SKM-1 treated with dmso at 0.1 percent for 144 hours (cell line): Measurements from ENCODE around the gene CTU2.

Experiments used
- DNase-seq: peaks from one replicate; lab custom pipeline; 2025; ENCODE audit not compliant: unreplicated experiment; lab: John Stamatoyannopoulos, UW

CTU2 gene

GRCh38 chr16:88713054-88713453 lies 6.8 kb downstream of the CTU2 start:
- no peak for DNase-seq

DNA sequence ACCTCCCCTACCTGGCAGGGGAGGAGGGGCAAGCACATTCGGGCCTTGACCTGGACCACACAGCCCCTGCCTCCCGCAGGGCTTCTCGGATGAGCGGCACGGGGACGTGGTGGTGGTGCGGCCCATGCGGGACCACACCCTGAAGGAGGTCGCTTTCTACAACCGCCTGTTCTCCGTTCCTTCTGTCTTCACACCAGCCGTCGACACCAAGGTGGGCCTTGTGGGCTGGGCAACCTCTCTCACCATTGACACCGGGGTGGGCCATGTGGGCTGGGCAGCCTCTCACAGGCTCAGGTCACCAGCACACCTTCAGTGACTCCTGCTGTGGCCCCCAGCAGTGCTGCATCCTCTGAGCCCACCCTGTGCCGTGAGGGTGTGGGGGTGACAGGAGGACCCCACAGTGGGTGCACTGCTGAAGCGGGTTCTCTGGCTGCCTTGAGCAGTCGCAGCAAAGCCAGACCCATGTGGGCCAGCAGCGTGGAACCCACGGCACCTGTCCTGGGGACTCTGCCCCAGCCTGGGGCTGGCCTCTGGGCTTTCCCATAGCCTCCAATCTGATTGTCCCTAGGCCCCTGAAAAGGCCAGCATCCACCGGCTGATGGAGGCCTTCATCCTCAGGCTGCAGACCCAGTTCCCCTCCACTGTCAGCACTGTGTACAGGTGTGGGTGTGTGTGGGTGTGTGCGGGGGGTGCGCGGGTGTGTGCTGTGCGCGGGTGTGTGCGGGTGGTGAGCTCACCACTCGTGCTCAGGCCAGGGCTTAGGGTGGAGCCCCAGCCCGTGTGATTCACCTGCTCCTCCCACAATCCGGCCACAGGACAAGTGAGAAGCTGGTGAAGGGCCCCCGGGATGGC lies 7.5 kb downstream of the CTU2 start:
- DNase-seq = no peak

GRCh38 chr16:88714420-88715302 lies 8.4 kb downstream of the CTU2 start:
- DNase-seq = no peak

DNA sequence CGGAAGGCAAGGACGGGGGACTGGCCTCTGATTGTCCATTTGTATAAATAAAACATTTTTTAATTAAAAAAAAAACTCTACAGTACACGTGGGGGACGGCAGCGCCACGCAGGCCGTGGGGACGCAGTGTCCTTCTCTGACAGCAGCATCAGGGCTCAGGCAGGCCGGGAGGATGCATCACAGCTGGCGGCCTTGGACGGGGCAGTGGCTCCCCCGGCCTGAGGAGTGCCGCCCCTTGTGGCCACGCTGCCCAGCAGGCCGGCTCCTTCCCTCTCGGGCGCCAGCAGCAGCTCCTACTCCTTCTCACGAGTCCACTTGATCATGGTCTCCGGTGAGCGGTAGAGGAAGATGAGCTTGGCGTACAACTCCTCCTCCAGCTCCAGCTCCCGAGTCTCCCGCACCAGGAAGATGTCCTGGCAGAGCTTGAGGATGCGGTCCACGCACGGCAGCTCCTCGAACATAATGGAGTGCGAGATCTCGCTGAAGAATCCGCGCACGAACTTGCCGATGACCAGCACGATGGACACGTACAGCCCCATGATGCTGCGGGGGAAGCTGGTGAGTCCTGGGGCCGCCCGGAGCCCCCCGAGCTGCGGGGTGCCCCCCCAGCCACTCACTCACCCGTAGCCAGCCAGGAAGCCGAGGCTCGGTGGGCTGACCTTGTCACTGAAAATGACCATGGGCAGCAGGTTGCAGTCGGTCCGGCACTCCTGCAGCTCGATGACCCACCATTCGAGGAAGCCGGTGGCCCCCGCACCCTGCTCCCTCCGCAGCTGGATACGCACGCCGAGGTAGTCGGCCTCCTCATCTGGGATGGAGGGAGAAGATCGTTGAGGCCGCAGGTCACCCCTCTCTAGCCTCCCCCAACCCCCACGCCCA lies 9.2 kb downstream of the CTU2 start:
- no peak for DNase-seq

- DNase-seq = no peak
Observed at GRCh38 chr16:88716201-88716600, 9.9 kb downstream of the CTU2 start.

- DNase-seq = no peak
Observed at GRCh38 chr16:88716601-88717001, 10.3 kb downstream of the CTU2 start.

- DNase-seq = no peak
Observed at GRCh38 chr16:88718178-88718577, 11.9 kb downstream of the CTU2 start.

DNA sequence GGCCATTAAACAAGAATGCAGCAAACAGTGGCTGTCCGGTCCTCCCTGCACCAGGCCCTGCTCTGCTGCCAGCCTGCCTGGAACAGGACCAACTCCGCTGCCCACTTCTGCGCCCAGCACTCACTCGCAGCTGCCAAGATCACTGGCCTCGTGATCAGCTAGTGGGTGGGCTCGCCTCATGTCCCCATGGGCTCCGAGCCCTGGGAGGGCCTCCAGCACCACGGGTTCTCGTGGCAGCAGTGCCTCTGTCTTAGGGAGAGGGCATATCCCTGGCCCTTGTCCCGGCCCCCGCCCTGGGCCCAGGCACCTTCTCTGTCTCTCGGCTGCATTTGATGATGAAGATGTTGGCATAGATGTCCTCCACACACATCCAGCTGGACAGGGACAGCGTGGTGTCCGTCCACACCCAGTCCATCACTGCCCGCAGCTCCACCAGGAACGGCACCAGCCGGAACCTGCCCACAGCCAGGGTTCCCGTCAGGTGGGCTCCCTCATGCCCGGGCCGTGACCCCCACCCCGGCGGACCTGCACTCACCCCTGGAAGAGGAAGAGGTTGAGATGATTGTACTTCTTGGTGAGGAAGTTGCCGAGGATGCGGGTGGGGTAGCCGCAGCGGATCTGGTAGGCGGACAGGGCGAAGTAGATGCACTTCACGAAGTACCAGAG lies 13.1 kb downstream of the CTU2 start:
- no peak for DNase-seq

DNA sequence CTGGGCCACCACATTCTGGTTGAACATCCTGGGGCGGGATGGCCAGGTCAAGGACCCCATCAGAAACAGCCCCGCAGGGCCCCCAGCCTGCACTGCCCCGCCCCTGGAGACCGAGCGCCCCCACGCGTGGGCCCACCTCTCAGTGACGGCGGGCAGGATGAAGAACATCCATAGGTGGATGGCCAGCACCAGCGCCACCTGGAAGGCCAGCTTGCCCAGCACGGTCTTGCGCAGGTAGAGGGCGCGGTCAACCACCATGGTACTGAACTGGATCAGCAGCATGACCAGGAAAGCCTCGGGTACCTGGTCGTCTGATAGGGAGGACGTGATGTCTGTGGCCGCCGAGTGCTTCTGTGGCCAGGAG lies 13.6 kb downstream of the CTU2 start:
- DNase-seq = no peak

DNA sequence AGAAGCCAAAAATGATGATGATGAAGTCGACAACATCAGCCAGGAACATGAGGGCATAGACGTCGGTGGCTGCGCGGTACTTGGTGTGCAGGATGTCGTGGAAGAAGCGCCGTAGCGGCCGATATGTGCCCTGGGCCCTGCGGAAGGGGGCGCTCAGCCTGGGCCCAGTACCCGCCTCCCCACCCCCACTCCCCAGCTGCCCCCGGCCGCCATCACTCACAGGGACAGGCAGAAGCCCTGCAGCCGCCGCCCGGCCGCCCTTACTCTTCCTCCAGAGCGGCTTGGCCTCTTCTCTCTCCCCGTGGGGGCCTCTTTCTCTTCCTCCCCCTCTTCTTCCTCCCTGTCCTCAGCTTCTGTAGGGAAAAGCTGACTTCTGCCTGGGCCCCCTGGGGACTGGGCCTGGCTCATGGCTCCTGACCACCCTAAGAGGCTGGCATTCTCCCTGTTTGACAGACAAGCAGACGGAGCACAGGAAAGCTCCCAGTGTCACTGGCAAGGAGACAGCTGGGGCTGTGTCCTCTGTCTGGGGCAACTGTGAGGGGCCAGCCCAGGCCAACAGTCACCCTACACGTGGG lies 14.2 kb downstream of the CTU2 start:
- no peak for DNase-seq

DNA sequence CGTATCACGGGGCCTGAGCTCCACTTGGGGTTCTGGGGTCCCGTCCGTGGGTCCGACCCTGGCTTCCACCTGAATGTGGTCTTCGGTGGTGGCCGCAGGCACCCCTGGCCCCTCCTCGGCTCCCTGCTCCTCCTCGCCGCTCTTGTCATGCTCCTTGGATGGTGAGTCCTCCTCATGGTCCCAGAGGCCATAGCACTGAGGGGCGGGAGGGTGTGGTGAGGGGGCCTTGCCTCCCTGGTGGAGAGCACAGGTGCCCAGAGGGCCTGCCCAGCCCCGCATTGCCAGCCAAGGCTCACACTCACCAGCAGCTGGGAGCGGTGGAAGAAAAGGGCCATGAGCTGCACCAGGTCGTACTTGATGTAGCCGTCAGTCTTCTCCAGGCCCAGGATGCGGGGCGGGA lies 14.9 kb downstream of the CTU2 start:
- no peak for DNase-seq

GRCh38 chr16:88721815-88722755 lies 15.8 kb downstream of the CTU2 start:
- no peak for DNase-seq

DNA sequence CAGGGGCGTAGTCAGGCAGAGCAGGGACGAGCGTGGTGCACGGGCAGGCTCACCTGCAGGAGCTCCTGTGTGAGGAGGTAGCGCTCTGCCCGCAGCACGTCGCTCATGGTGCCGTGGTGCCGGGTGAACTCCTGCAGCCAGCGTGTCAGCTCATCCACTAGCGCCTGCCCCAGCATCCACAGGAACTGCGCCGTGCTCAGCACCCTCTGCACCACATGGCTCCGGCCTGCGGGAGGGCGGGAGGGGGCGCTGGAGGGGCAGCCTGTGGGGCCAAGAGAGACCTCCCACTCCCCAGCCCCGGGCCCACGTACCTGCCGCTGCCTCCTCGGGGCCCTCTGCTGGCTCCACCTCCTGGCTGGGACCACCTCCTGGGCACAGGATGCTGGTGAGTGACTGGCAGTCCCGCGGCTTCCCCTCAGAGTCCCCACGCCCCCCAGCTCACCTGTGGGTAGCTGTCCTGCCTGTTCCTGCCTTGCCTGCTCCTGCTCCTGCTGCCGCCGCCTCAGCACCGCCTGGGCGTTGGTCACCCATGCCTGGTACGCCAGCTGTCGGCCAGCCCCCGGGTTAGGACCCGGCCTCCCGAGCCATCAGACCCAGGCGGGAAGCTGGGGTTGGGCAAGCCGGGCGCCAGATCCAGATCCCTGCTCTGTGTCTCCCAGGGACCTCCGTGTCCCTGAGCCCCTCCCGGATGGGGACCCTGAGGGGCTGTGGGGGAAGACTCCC lies 16.6 kb downstream of the CTU2 start:
- no peak for DNase-seq

GRCh38 chr16:88723507-88723887 lies 17.2 kb downstream of the CTU2 start:
- DNase-seq = no peak

- DNase-seq = no peak
Observed at GRCh38 chr16:88723911-88724310, 17.6 kb downstream of the CTU2 start.

DNA sequence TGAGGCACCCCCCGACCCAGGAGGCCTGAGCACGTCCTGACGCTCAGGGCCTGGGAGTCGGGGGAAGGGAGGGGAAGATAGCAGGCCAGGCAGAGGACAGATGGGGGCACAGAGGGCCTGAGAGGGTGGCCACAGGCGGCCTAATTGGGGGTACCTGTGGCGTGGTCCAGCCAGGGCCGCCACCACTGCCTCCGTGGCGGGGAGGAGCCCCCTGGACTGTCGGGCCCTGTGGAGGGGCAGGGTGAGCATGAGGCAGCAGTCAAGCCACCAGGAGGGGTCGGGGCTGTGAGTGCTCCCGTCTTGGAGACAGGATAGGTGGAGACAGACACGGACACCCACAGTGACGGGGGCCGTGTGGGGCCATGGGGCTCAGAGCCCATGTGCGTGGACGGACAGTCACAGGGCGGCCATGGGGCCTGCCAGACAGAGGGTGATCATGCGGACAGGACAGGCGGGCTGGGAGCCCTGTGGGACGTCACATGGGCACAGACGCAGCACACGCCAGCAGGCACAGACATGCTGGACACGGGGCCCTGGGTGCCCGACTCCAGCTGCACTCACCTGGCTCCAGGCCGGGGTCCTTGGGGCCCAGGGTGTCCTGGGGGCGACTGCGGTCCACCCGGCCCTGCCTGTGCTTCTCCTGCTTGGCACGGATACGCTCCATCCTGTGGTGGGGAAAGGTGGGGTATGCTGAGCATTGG lies 18.7 kb downstream of the CTU2 start:
- DNase-seq = no peak

GRCh38 chr16:88725609-88726407 lies 19.5 kb downstream of the CTU2 start:
- no peak for DNase-seq
